GM21423 (cell line): ENCODE measurements around the gene NBPF1.
"Not testable (repeated sequence)": the region's sequence is repeated elsewhere in the genome, so short reads cannot be mapped to it uniquely, and the experiment has no call there.

ENCODE experiments used
- ATAC-seq: cut with Tn5 transposase; IDR thresholded peaks from one replicate; pipeline ENCODE4 v1.9.1; 2021; ENCODE audit warnings: mild to moderate bottlenecking, moderate library complexity; ENCODE audit not compliant: unreplicated experiment

The NBPF1 gene

DNA sequence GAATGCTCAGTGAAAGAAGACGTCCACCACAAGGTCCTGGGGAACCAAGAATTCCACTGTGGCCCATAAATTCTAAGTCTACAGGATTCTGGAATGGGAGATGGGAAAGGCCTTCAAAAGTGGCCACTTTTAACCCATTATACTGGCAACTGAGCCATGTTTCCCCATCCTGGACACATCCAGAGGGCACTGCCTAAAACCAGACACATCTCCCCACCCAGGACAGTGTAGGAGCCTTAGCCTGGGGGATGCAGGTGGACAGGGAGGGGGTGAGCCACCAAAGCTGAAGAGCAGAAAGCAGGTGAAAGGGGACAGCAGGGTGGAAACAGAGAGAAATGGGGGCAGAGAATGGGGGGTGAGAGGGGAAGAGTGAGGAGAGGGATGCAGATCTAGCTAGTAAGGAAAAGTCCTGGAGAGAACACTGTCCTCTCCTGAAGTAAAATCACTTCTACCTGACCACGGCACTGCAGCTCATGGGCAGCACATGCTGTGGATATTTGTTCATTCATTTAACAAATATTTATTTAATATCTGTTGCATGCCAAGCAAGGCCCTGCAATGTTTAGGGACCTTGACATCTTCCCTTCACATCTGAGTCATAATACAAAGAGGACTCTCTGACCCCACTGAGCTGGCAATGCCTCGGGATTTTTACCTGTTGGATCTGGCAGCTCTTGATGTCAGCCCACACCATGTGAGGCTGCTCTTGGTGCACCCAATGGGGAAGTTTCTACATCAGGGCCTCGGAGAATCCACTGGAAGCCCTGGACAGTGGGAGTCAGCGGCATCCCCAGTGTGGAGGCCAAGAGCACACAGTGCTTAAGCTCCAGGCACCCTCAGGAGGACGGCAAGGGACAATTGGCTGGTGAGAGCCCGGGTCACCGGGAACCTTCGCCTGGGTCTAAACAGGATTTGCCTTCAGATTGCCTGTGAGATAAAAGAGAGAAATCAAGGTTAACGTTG lies 5.2 kb downstream of the NBPF1 start:
- ATAC-seq: not testable (repeated sequence)

- no peak for ATAC-seq
Measured at GRCh38 chr1:16607433-16607851, 5.9 kb downstream of the NBPF1 start.

GRCh38 chr1:16606666-16607432 lies 6.5 kb downstream of the NBPF1 start:
- not testable (repeated sequence) for ATAC-seq

- ATAC-seq: no peak
Measured at GRCh38 chr1:16605532-16606505, 7.5 kb downstream of the NBPF1 start.

GRCh38 chr1:16605213-16605525 lies 8.2 kb downstream of the NBPF1 start:
- no peak for ATAC-seq

GRCh38 chr1:16604514-16605212 lies 8.7 kb downstream of the NBPF1 start:
- ATAC-seq: not testable (repeated sequence)

DNA sequence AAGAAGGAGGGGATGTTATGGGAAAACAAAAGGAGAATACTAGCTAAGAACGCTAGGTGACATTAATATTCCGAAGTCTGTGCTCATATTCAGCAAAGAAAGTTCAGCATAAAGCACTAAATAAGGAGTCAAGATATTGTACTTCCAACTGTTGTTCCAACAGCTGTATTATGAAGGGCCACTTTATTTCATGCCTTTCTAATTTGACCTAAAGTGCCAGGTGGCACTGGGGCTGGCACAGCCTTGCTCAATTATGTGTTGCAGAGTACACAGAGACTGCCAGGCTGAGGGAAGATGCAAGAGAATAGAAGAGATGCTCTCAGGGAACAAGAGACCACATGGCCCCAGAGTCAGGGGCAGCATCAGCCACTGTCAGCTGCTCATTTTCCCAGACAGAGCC lies 9.7 kb downstream of the NBPF1 start:
- not testable (repeated sequence) for ATAC-seq

- ATAC-seq: not testable (repeated sequence)
Measured at GRCh38 chr1:16602336-16603011, 10.9 kb downstream of the NBPF1 start.

GRCh38 chr1:16600855-16601786 lies 12.2 kb downstream of the NBPF1 start:
- not testable (repeated sequence) for ATAC-seq

GRCh38 chr1:16599326-16599725 lies 14.0 kb downstream of the NBPF1 start:
- ATAC-seq: not testable (repeated sequence)

DNA sequence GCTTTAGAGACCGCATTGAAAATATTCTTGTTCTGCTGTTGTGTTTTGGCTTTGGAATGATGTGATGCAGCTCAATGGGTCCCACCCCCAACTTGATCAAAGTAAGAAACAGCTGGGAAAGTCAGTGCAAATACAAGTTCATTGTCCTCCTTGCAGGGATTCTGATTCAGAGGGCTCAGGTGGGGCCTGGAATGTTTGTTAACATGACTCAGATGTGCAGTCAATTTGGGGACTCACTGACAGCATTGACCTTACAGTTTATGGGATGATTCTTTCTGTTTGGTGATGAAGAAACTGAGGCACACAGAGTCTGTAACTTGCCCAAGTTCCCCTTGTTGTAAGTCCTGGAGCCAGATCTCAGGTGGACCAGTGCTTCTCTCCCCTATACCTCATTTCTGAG lies 18.1 kb downstream of the NBPF1 start:
- not testable (repeated sequence) for ATAC-seq

- not testable (repeated sequence) for ATAC-seq
Measured at GRCh38 chr1:16591845-16592244, 21.5 kb downstream of the NBPF1 start.

GRCh38 chr1:16588081-16588480 lies 25.3 kb downstream of the NBPF1 start:
- not testable (repeated sequence) for ATAC-seq

GRCh38 chr1:16587639-16588038 lies 25.7 kb downstream of the NBPF1 start:
- ATAC-seq: not testable (repeated sequence)

- not testable (repeated sequence) for ATAC-seq
Measured at GRCh38 chr1:16565324-16565723, 48.0 kb downstream of the NBPF1 start.

GRCh38 chr1:16561035-16561434 lies 52.3 kb downstream of the NBPF1 start:
- not testable (repeated sequence) for ATAC-seq

- not testable (repeated sequence) for ATAC-seq
Measured at GRCh38 chr1:16560498-16560897, 52.9 kb downstream of the NBPF1 start.

DNA sequence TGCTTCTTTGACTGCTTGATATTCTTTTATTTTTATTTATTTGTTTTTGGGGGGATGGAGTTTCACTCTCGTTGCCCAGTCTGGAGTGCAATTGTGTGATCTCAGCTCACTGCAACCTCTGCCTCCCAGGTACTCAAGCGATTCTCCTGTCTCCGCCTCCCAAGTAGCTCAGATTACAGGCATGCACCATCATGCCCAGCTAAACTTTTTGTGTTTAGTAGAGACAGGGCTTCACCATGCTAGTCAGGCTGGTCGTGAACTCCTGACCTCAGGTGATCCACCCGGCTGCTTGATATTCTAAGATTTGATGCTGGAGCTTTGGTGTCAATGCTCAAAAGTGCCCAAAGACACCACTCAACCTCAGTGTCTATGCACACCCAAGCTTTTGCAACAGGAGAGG lies 53.7 kb downstream of the NBPF1 start:
- ATAC-seq: not testable (repeated sequence)
